A204.1 (cell line): Measurements from ENCODE around the gene ALOX15B.
A peak's percentile ranks its signal among the peaks of the same experiment; 100 is the strongest.
"Not testable (repeated sequence)": the region's sequence is repeated elsewhere in the genome, so short reads cannot be mapped to it uniquely, and the experiment has no call there.

ENCODE experiments used
- FAIRE-seq: peaks from 2 replicates; lab custom pipeline; 2012; peaks lifted over from hg19 to GRCh38; lab: Jason Lieb, UNC

Gene ALOX15B

GRCh38 chr17:8041249-8041928 lies 2.5 kb downstream of the ALOX15B start:
- FAIRE-seq, result peak; percentile 87

DNA sequence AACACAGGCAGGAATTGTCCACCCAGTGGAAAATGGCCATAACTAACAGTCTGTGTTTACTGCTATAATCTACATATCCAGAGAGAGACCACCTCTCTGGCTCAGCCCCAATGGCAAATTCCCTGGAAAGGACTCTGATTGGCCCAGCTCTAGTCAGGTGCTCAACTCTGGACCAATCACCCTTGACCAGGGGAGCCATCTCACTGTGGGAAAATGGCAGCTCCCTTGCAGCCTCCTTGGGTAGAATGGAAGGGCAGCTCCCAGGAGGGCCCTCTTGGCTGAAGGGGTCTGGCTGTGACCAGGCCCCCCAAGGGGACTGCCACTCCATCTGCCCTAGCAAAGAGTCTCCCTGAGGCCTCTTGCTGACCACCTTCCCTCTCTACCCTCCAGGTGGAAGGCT lies 3.1 kb downstream of the ALOX15B start:
- FAIRE-seq, result no peak

DNA sequence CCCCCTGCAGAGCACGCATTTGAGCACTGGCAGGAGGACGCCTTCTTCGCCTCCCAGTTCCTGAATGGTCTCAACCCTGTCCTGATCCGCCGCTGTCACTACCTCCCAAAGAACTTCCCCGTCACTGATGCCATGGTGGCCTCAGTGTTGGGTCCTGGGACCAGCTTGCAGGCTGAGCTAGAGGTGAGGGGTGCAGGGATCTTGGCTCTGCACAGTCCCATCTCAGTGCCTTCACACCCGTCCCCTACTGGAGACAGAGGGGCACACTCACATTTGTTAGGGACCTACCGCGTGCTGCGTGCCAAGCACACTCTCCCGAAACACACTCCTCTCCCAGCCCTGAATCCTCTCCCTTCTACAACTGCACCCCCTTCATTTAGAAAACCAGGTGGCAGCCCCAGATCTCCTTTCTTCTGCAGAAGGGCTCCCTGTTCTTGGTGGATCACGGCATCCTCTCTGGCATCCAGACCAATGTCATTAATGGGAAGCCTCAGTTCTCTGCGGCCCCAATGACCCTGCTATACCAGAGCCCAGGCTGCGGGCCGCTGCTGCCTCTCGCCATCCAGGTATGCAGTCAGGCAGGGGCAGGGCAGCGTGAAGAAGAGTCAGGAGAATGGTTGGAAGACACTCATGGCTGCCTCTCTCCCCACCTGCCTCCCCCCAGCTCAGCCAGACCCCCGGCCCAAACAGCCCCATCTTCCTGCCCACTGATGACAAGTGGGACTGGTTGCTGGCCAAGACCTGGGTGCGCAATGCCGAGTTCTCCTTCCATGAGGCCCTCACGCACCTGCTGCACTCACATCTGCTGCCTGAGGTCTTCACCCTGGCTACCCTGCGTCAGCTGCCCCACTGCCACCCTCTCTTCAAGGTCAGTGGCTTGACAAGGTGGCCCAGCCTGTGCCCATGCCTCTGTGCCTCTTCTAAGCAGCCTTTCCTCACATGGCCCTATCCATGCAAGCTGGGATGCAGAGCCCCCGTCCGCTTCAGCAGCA lies 6.3 kb downstream of the ALOX15B start:
- no peak for FAIRE-seq

GRCh38 chr17:8046306-8046928 lies 7.6 kb downstream of the ALOX15B start:
- no peak for FAIRE-seq

- FAIRE-seq, result no peak
Observed at GRCh38 chr17:8046929-8047768, 8.3 kb downstream of the ALOX15B start.

- no peak for FAIRE-seq
Observed at GRCh38 chr17:8047769-8048110, 8.9 kb downstream of the ALOX15B start.

GRCh38 chr17:8048236-8048635 lies 9.4 kb downstream of the ALOX15B start:
- no peak for FAIRE-seq

GRCh38 chr17:8048736-8049135 lies 9.9 kb downstream of the ALOX15B start:
- no peak for FAIRE-seq

DNA sequence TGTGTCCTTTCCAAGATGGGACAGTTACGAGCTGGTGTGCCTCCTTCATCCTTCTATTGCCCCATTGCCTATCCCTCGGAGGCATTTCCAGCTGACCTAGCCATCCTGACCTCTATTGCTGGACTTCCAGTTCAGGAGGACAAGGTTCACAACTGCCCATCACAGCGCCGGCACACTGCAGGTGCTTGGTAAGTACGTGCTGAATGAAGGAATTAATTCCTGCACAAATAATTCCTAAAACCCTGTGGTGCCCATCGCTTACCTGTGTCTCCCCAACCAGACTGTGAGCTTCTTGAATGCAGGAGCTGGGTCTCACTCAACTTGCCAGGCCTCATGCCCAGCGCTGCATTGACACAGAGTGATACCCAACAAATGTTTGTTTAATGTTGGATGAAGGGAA lies 13.0 kb downstream of the ALOX15B start:
- FAIRE-seq, result no peak

- FAIRE-seq, result peak; percentile 41
Observed at GRCh38 chr17:8052256-8053252, 13.7 kb downstream of the ALOX15B start.

GRCh38 chr17:8053600-8053999 lies 14.7 kb downstream of the ALOX15B start:
- no peak for FAIRE-seq

GRCh38 chr17:8055851-8056231 lies 17.0 kb downstream of the ALOX15B start:
- FAIRE-seq, result no peak

DNA sequence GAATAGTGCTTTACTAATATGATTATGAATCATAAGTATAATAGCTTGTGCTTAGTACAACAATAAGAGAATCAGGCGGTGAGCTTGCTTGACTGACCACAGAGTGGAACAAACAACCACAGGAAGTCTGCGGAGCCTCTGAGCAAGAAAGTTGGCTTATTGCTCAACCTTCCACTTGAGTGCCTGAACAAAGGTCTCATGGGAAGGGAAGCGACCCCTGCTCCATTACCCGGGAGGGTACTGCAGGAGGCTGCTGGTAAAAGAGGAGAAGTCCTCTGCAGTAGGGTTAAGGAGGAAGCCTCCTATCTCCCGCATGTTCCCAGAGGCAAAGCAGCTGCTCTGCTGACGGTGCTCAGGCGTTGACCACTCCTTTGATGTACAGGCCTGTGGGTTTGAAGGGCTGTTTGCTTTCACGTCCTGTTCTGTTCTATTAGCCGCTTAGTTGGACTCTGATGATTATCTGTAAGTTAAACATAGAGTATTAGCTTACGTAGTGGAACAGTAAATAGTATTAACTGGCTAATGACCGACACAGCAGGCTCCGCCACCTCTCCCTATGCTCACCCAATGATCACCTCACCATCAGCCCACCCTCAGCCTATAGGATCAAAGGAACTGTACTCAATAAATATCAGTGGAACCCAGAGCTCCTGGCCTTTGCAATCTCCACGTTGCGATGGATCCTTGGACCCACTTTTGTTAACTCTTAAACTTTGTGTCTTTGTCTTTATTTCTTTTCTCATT lies 17.5 kb downstream of the ALOX15B start:
- FAIRE-seq, result no peak

- FAIRE-seq, result no peak
Observed at GRCh38 chr17:8056976-8057625, 18.2 kb downstream of the ALOX15B start.

GRCh38 chr17:8057691-8058114 lies 18.8 kb downstream of the ALOX15B start:
- peak; percentile 94 for FAIRE-seq

GRCh38 chr17:8059131-8059530 lies 20.3 kb downstream of the ALOX15B start:
- FAIRE-seq, result no peak

- FAIRE-seq, result peak; percentile 96
Observed at GRCh38 chr17:8060274-8060673, 21.4 kb downstream of the ALOX15B start.

DNA sequence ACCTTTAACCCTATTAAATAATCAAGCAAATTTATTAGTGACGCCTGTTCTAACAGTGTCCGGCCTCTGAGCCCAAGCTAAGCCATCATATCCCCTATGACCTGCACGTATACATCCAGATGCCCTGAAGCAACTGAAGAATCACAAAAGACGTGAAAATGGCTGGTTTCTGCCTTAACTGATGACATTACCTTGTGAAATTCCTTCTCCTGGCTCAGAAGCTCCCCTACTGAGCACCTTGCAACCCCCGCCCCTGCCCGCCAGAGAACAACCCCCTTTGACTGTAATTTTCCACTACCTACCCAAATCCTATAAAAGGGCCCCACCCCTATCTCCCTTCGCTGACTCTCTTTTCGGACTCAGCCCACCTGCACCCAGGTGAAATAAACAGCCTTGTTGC lies 23.0 kb downstream of the ALOX15B start:
- FAIRE-seq, result not testable (repeated sequence)

DNA sequence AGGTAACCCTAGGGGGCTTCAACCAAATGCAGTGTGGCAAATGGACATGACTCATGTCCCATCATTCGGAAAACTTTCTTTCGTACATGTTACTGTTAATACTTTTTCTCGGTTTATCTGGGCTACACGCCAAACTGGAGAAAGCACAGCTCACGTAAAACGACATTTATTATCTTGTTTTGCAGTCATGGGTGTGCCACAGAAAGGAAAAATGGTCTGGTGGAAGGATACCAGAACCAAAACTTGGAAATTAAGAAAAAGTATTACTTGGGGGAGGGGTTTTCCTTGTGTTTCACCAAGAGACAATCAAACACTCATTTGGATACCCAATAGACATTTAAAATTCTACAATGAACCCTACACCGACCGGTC lies 23.6 kb downstream of the ALOX15B start:
- FAIRE-seq, result no peak
